ENCODE data around the gene HS2ST1. TPM values are rescaled to one million over a fixed set of nuclear protein-coding genes. Genes with fewer than 3 reads are reported as not detected.

The HS2ST1 gene
- total RNA-seq, 3 donors from 2014 or later, result 17.7 to 18.0 (median 17.8) TPM

GRCh38 chr1:86942743-86943142 is 28.3 kb downstream of the HS2ST1 start:
- intact Hi-C loops (cut with DNase I; ENCODE audit: low total_unique reads), result no loop called here
- H3K9me3 ChIP-seq, result no peaks in the 10 kb centered on the region
- DNase-seq (ENCODE audit: low spot score in 2 of 2), result no peak
- TF ChIP-seq POLR2AphosphoS5 (IDR thresholded peaks at IDR 0.05) (no peak), CTCF (IDR thresholded peaks at IDR 0.05) (no peak), POLR2A (IDR thresholded peaks at IDR 0.05) (no peak)
- no peaks in the 10 kb centered on the region for H3K4me1 ChIP-seq
- no peaks in the 10 kb centered on the region for H3K36me3 ChIP-seq
- no peaks in the 10 kb centered on the region for H3K27me3 ChIP-seq
- H3K4me3 ChIP-seq, result no peak overlapping the region
- no peak overlapping the region for H3K27ac ChIP-seq

- no peak overlapping the region for H3K27ac ChIP-seq
- no peaks in the 10 kb centered on the region for H3K36me3 ChIP-seq
- H3K9me3 ChIP-seq, result no peaks in the 10 kb centered on the region
- no peaks in the 10 kb centered on the region for H3K27me3 ChIP-seq
- DNase-seq (ENCODE audit: low spot score in 2 of 2), result no peak
- intact Hi-C loops (cut with DNase I; ENCODE audit: low total_unique reads), result no loop called here
- no peak for TF ChIP-seq CTCF (IDR thresholded peaks at IDR 0.05)
- TF ChIP-seq POLR2AphosphoS5 (IDR thresholded peaks at IDR 0.05), result no peak
- no peak for TF ChIP-seq POLR2A (IDR thresholded peaks at IDR 0.05)
- H3K4me3 ChIP-seq, result no peak overlapping the region
- H3K4me1 ChIP-seq, result no peaks in the 10 kb centered on the region
Measured at GRCh38 chr1:86948212-86948611, 33.8 kb downstream of the HS2ST1 start.

- Histone ChIP-seq H3K9me3 (no peaks in the 10 kb centered on the region), H3K4me3 (no peak overlapping the region), H3K27ac (no peak overlapping the region), H3K27me3 (no peaks in the 10 kb centered on the region), H3K36me3 (no peaks in the 10 kb centered on the region), H3K4me1 (no peaks in the 10 kb centered on the region)
- DNase-seq (ENCODE audit: low spot score in 2 of 2), result no peak
- TF ChIP-seq POLR2A (IDR thresholded peaks at IDR 0.05), result no peak
- TF ChIP-seq POLR2AphosphoS5 (IDR thresholded peaks at IDR 0.05), result no peak
- TF ChIP-seq CTCF (IDR thresholded peaks at IDR 0.05), result no peak
- intact Hi-C loops (cut with DNase I; ENCODE audit: low total_unique reads), result no loop called here
Measured at GRCh38 chr1:86950712-86951419, 36.4 kb downstream of the HS2ST1 start.

GRCh38 chr1:86951430-86951829 is 37.0 kb downstream of the HS2ST1 start:
- Histone ChIP-seq H3K4me1 (no peaks in the 10 kb centered on the region), H3K36me3 (no peaks in the 10 kb centered on the region), H3K4me3 (no peak overlapping the region), H3K27me3 (no peaks in the 10 kb centered on the region), H3K27ac (no peak overlapping the region), H3K9me3 (no peaks in the 10 kb centered on the region)
- no peak for TF ChIP-seq POLR2AphosphoS5 (IDR thresholded peaks at IDR 0.05)
- TF ChIP-seq CTCF (IDR thresholded peaks at IDR 0.05), result no peak
- TF ChIP-seq POLR2A (IDR thresholded peaks at IDR 0.05), result no peak
- intact Hi-C loops (cut with DNase I; ENCODE audit: low total_unique reads), result no loop called here
- no peak for DNase-seq (ENCODE audit: low spot score in 2 of 2)

- Histone ChIP-seq H3K27me3 (no peaks in the 10 kb centered on the region), H3K9me3 (no peaks in the 10 kb centered on the region), H3K36me3 (no peaks in the 10 kb centered on the region), H3K4me3 (no peak overlapping the region), H3K27ac (no peak overlapping the region), H3K4me1 (no peaks in the 10 kb centered on the region)
- DNase-seq (ENCODE audit: low spot score in 2 of 2), result no peak
- TF ChIP-seq CTCF (IDR thresholded peaks at IDR 0.05), result no peak
- no peak for TF ChIP-seq POLR2A (IDR thresholded peaks at IDR 0.05)
- TF ChIP-seq POLR2AphosphoS5 (IDR thresholded peaks at IDR 0.05), result no peak
- intact Hi-C loops (cut with DNase I; ENCODE audit: low total_unique reads), result no loop called here
Measured at GRCh38 chr1:86953167-86953566, 38.7 kb downstream of the HS2ST1 start.

Data from breast epithelium (tissue), 4 donors.